ENCODE data around the gene HCRTR1.

Gene HCRTR1

GRCh38 chr1:31640964-31641363, 23.5 kb downstream of the HCRTR1 start:
- Histone ChIP-seq H3K4me3 (replicated peaks; ENCODE audit: low read depth, low read length) (no peak overlapping the region), H3K36me3 (ENCODE audit: control insufficient read depth, insufficient read depth, low read length) (peaks cover 2% of the 10 kb centered on the region), H3K27me3 (replicated peaks; ENCODE audit: control insufficient read depth, insufficient read depth, low read length) (no peaks in the 10 kb centered on the region)
- DNase-seq (ENCODE audit: extremely low read depth, insufficient read length), result no peak
- TF ChIP-seq CTCF (IDR thresholded peaks at IDR 0.05; ENCODE audit: insufficient read depth, low read length, poor library complexity, severe bottlenecking), result no peak

GRCh38 chr1:31642366-31642765, 24.9 kb downstream of the HCRTR1 start:
- no peak for DNase-seq (ENCODE audit: extremely low read depth, insufficient read length)
- no peaks in the 10 kb centered on the region for H3K27me3 ChIP-seq (replicated peaks; ENCODE audit: control insufficient read depth, insufficient read depth, low read length)
- no peak for TF ChIP-seq CTCF (IDR thresholded peaks at IDR 0.05; ENCODE audit: insufficient read depth, low read length, poor library complexity, severe bottlenecking)
- H3K4me3 ChIP-seq (replicated peaks; ENCODE audit: low read depth, low read length), result no peak overlapping the region
- peaks cover 2% of the 10 kb centered on the region for H3K36me3 ChIP-seq (ENCODE audit: control insufficient read depth, insufficient read depth, low read length)

- no peak for TF ChIP-seq CTCF (IDR thresholded peaks at IDR 0.05; ENCODE audit: insufficient read depth, low read length, poor library complexity, severe bottlenecking)
- Histone ChIP-seq H3K4me3 (replicated peaks; ENCODE audit: low read depth, low read length) (no peak overlapping the region), H3K27me3 (replicated peaks; ENCODE audit: control insufficient read depth, insufficient read depth, low read length) (no peaks in the 10 kb centered on the region), H3K36me3 (ENCODE audit: control insufficient read depth, insufficient read depth, low read length) (peaks cover 2% of the 10 kb centered on the region)
- DNase-seq (ENCODE audit: extremely low read depth, insufficient read length), result no peak
Measured at GRCh38 chr1:31642897-31643296, 25.4 kb downstream of the HCRTR1 start.

GRCh38 chr1:31643976-31644559, 26.6 kb downstream of the HCRTR1 start:
- peaks cover 2% of the 10 kb centered on the region for H3K36me3 ChIP-seq (ENCODE audit: control insufficient read depth, insufficient read depth, low read length)
- peak overlapping the region; percentile 72 for H3K4me3 ChIP-seq (replicated peaks; ENCODE audit: low read depth, low read length)
- no peak for DNase-seq (ENCODE audit: extremely low read depth, insufficient read length)
- TF ChIP-seq CTCF (IDR thresholded peaks at IDR 0.05; ENCODE audit: insufficient read depth, low read length, poor library complexity, severe bottlenecking), result no peak
- no peaks in the 10 kb centered on the region for H3K27me3 ChIP-seq (replicated peaks; ENCODE audit: control insufficient read depth, insufficient read depth, low read length)

GRCh38 chr1:31644560-31645273, 27.2 kb downstream of the HCRTR1 start, which contains the start of gene PEF1:
PEF1 (minus strand) TSS chr1:31644876; CDS start chr1:31644864, 12 bp downstream.
- peaks cover 2% of the 10 kb centered on the region for H3K36me3 ChIP-seq (ENCODE audit: control insufficient read depth, insufficient read depth, low read length)
- H3K27me3 ChIP-seq (replicated peaks; ENCODE audit: control insufficient read depth, insufficient read depth, low read length), result no peaks in the 10 kb centered on the region
- peak within 1 kb of the TSS; percentile 72 for H3K4me3 ChIP-seq (replicated peaks; ENCODE audit: low read depth, low read length)
- no peak for TF ChIP-seq CTCF (IDR thresholded peaks at IDR 0.05; ENCODE audit: insufficient read depth, low read length, poor library complexity, severe bottlenecking)
- DNase-seq (ENCODE audit: extremely low read depth, insufficient read length), result peak; percentile 97

Measured in GM06990 (cell line).